Measurements from ENCODE around the gene RNASE9.
"Not testable (repeated sequence)": the region's sequence is repeated elsewhere in the genome, so short reads cannot be mapped to it uniquely, and the experiment has no call there.

Gene RNASE9

GRCh38 chr14:20572382-20572990 lies 11.6 kb upstream of the RNASE9 start:
- DNase-seq (ENCODE audit: low spot score) = not testable (repeated sequence)

- DNase-seq (ENCODE audit: low spot score) = not testable (repeated sequence)
These were observed 9.9 kb upstream of the RNASE9 start for GRCh38 chr14:20570720-20571119.

GRCh38 chr14:20569865-20570264 lies 9.0 kb upstream of the RNASE9 start:
- not testable (repeated sequence) for DNase-seq (ENCODE audit: low spot score)

GRCh38 chr14:20569066-20569465 lies 8.2 kb upstream of the RNASE9 start:
- no peak for DNase-seq (ENCODE audit: low spot score)

- no peak for DNase-seq (ENCODE audit: low spot score)
These were observed 7.5 kb upstream of the RNASE9 start for GRCh38 chr14:20568393-20568792.

- DNase-seq (ENCODE audit: low spot score) = not testable (repeated sequence)
These were observed 6.4 kb upstream of the RNASE9 start for GRCh38 chr14:20567199-20567598.

GRCh38 chr14:20564501-20564997 lies 3.7 kb upstream of the RNASE9 start:
- no peak for DNase-seq (ENCODE audit: low spot score)

- no peak for DNase-seq (ENCODE audit: low spot score)
These were observed 3.1 kb upstream of the RNASE9 start for GRCh38 chr14:20563971-20564370.

- no peak for DNase-seq (ENCODE audit: low spot score)
These were observed 1.4 kb downstream of the RNASE9 start for GRCh38 chr14:20559461-20559904.

- DNase-seq (ENCODE audit: low spot score) = no peak
These were observed 3.7 kb downstream of the RNASE9 start for GRCh38 chr14:20557212-20557542.

GRCh38 chr14:20556500-20557211 lies 4.2 kb downstream of the RNASE9 start:
- no peak for DNase-seq (ENCODE audit: low spot score)

- no peak for DNase-seq (ENCODE audit: low spot score)
These were observed 5.0 kb downstream of the RNASE9 start for GRCh38 chr14:20555845-20556244.

GRCh38 chr14:20553024-20553423 lies 7.8 kb downstream of the RNASE9 start:
- no peak for DNase-seq (ENCODE audit: low spot score)

- DNase-seq (ENCODE audit: low spot score) = no peak
These were observed 9.2 kb downstream of the RNASE9 start for GRCh38 chr14:20551606-20552005.

GRCh38 chr14:20550926-20551325 lies 9.9 kb downstream of the RNASE9 start:
- no peak for DNase-seq (ENCODE audit: low spot score)

GRCh38 chr14:20548414-20549158 lies 12.3 kb downstream of the RNASE9 start:
- DNase-seq (ENCODE audit: low spot score) = no peak

GRCh38 chr14:20546877-20547276 lies 14.0 kb downstream of the RNASE9 start:
- no peak for DNase-seq (ENCODE audit: low spot score)

GRCh38 chr14:20539906-20540305 lies 20.9 kb downstream of the RNASE9 start:
- DNase-seq (ENCODE audit: low spot score) = no peak

GRCh38 chr14:20530771-20531571 lies 29.9 kb downstream of the RNASE9 start:
- peak; percentile 63 for DNase-seq (ENCODE audit: low spot score)

GRCh38 chr14:20529806-20530205 lies 31.0 kb downstream of the RNASE9 start:
- DNase-seq (ENCODE audit: low spot score) = no peak

- DNase-seq (ENCODE audit: low spot score) = no peak
These were observed 36.8 kb downstream of the RNASE9 start for GRCh38 chr14:20524027-20524426.

GRCh38 chr14:20522332-20522731 lies 38.5 kb downstream of the RNASE9 start:
- DNase-seq (ENCODE audit: low spot score) = no peak
